Inflammatory macrophage (primary cell): ENCODE data around the gene PCTP.

Experiments
- DNase-seq, 2 donors: peaks; one replicate each; pipeline ENCODE4 v3.0.0-alpha.2; 2020 to 2022

PCTP gene

GRCh38 chr17:55758171-55758570 is 7.3 kb downstream of the PCTP start:
- DNase-seq = no peak

DNA sequence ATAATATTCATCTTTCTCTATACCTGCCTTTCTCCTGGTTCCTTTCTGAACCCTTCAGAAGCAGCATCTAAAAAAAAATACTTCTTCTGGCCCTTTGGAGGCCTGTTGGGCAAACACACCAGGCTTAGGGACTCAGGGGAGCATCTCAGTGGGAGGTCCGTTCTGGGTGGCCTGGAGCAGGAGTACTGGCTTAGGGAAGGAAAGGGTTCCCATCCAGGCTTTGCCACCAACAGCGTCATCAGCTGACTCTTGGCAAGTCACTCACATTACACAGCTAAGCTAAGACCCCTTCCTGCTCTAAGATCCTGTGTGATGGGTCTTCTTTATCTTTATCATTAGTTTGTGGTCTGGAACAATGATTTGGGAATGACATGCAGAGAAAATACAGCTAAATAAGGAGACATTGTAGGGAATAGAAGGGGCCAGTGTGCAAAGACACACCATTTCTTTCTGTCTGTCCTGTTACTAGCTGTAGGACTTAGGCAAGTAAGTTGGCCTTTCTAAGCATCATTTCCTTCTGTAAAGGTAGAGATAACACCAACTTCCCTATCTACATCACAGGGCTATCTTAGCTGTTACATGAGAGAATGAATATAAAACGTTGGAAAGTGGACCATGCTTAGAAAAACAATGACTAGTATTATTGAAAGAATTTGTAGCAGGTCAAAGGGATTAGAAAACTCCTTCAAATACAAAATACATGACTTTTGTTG is 9.9 kb downstream of the PCTP start:
- DNase-seq = no peak

DNA sequence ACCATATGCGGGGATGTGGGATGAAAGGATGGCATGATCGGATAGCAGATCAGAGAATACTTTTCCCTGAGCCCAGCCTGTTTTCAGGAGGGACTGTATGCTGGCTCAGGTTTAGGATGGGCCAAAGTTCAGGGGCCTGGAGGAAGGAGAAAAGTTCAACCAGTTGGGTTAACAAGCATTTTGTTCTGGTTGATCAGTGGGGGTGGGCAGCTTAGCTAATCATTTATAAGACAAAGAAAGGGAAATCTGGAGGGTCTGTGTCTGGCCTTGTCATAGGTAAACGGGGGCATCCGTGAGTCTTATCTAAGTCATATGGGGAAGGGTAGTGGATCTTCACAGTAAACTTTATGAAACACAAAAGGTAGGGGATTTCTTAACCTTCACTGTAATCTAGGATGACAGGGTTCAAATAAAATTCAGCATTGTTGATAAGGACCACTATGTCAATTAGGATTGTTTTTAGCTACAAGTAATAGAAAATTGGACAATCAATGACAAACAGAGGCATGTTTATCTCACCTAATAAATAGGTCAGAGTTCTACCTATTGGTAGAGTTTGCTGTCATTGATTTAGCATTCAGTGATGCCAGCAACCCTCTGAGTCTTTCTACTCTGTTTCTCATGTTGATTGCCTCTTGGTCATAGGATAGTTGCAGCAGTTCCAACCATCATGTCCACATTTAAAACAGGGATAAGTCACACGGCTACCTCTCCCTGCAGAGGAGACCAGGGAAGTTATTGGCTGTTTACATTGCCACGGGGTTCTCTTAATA is 11.4 kb downstream of the PCTP start:
- DNase-seq = no peak

DNA sequence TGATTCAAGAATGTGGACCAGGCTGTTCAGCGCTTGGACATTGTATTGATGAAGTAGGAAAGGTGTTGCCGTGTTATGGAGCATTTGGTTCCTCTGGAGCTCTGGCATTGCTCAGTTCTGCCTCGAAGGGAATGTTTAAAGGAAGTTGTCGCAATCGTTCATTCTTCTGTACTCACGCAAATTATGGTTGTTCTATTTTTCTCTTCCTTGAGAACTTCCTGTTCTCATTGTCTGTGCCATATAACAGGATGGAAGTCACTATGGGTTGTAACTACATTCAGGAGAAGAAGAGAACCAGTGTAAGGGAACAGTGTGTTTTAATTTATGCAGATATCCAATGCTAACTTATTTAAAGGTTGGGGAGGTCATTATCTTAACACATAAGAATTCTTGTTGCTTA is 13.0 kb downstream of the PCTP start:
- peak; percentile 44 to 60 for DNase-seq

GRCh38 chr17:55764610-55765009 is 13.8 kb downstream of the PCTP start:
- no peak for DNase-seq

DNA sequence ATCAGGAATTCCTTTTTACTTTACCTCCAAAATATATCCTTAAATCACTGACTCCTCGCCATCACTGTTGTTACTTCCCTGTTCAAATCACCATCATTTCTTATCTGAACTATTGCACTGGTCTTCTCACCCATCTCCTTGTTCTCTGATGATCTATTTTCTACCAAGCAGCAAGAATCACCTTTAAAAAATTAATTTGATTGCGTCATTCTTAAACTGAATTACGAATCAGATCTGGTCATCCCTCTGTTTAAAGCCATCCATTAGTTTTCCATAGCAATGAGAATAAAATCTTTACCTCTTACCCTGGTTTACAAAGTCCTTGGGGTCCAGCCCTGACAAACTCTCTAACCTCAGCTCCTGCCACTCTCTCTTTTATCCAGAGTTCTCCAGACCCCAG is 14.6 kb downstream of the PCTP start:
- DNase-seq = no peak

DNA sequence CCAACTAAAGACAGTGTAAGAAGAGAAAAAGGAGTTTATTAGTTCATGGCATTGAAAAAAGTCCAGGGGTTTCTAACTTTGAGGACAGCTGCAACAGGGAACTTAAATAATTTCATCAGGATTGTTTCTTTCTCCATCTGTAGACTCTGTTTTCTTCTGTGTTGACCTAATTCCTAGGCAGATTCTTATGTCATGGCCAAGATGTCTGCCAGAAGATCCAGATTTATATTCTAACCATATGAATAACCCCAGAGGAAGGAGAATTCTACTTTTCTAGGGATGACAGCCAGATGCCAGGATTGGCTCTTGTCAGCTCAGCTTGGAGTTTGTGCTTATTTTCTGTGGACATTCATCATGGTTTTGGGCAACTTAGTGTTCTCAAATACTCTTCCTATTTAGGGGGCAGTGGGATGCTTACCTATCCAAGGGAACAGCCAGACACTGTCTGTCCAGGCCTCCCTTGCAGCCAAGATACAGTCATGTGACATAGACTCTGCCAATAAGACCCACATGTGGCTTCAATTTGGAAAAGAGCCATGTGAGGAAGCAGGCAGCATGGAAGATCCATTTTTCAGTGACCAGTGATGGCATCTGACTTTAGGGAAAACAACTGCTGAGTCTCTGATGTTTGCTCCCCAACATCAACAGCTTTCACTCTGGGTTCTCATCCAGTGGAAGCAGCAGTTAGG is 18.2 kb downstream of the PCTP start:
- DNase-seq = no peak

DNA sequence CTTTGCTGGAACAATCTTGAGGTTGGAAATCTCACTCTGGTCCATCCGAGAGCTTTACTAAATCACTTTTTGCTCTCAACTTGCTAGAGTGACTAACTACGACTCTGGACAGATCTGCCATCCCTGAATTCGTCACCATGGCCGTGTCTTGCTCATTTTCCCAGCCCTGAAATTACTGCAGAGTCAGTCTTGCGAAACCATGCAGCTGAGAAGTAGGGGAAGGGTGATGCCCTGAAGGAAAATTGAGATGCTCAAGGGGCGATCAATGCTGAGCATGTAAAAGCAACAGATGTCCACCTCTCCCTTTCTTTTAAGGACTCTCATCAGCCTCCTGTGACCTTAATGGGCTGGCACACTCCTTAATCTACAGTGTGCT is 18.8 kb downstream of the PCTP start:
- peak; percentile 30 to 48 for DNase-seq

DNA sequence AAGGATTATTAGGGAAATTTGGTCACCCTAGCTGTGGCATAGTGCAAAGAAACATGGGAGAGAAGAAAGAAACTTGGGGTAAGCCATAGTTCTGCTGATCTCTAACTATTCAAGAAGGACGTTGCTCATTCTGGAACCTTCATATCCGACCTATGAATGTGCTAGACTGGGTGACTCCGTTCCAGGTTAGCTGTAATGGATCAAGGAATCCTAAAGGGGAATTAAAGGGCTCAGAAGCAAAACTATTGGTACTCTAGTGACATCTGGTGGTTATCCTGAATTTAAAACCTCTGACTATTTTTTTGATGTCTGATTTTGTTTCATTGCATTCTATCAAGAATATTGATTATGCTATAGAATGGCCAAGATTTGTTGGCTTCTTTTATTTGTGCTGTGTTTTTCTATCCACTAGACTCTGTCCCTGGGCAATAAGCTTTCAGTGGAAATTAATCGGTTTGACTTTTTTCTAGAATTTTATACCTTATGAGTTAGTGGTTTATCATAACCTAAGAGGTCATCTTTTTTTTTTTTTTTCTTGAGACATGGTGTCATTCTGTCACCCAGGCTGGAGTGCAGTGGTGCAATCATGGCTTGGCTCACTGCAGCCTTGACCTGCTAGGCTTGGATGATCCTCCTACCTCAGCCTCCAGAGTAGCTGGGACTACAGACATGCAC is 19.5 kb downstream of the PCTP start:
- peak; percentile 15 to 47 for DNase-seq

- no peak for DNase-seq
Measured at GRCh38 chr17:55772086-55772485, 21.2 kb downstream of the PCTP start.

GRCh38 chr17:55773671-55774070 is 22.8 kb downstream of the PCTP start:
- DNase-seq = no peak

DNA sequence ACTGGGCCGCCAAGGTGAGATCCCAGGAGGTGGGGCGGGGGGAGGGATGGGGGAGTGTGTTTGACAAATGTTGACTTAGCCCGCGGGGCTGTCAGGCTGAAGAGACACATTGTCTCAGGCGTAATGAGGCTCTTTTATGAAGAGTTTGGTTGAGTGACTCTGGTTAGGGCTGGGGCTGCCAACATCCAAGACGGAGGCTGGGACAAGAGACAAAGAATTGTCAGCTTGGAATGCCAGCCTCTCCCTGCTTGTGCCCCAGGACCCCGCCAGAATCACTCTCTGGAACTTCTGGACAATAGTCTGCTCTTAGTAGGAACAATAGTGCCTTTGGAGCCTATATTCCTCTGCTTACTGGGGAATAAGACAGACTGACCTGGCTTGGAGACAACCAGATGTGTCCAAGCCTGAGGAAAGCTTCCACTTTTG is 24.0 kb downstream of the PCTP start:
- no peak for DNase-seq

DNA sequence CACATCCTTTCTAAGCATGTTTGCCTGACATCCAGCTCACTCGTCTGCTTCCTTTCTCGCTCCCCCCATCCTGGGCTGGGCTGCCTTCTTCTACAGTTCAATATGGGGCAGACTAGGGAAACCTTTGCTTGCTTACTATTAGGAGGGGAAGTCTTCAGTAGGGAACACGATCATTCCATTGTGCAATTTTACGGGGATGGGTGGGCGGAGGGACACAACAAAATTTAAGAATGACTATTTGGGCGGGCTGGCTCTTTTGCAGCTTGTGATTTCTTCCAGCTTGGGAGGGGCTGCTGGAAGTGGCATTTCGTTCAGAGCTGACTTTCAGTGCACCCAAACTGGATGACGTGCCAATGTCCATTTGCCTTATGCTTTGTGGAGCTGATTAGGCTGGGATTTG is 25.4 kb downstream of the PCTP start:
- DNase-seq = peak; percentile 51 to 55

DNA sequence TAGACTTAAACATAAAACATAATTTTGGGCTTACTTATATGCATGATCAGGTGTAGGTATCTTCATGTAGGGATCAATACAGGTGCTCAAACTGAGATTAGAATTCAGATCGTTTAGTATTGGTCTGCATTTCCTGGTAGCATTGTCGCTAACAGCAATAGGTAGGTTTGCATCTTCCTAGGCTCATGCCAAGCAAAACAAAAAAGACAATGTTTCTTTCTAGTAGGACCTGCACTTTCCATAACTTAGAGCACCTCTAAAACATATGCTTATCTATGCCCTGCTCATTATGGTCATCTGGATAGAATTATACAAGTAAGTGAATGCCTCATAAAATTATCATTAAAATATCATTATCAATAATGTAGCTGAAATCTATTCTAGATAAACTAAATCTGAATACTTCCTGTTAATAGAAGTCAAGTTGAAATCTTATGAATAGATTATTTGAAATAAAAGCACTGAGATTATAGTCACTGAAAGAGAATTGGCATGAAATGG is 26.7 kb downstream of the PCTP start:
- DNase-seq = no peak

GRCh38 chr17:55778389-55779118 is 27.7 kb downstream of the PCTP start:
- DNase-seq = no peak

DNA sequence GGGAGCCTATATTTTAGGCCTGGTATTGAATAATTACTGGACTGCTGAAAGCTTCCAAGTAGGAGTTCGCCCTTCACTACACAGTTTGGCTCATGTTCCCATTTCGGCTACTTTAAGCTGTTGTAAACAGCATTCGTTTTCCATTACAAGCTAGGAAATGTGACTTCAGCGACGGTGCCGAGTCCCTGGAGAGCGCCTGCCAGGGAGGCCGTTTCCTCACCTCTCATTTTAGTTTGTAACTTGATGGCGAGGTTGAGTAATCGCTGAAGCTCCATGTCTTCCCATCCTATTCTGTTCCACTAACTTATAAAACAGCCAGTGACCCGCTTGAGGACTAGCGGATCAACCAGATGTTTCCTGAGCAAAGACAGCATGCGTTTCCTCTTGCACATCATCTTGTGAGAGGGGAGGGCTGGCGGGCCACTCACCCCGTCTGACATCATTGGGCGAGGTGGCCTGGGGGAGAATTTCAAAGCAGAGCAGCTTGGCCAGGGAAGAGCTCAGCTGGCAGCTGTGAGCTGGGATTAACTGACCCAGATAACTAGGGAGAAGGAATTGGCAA is 32.9 kb downstream of the PCTP start:
- no peak for DNase-seq

GRCh38 chr17:55784666-55785065 is 33.8 kb downstream of the PCTP start:
- DNase-seq = no peak

- no peak for DNase-seq
Measured at GRCh38 chr17:55785181-55785580, 34.3 kb downstream of the PCTP start.

DNA sequence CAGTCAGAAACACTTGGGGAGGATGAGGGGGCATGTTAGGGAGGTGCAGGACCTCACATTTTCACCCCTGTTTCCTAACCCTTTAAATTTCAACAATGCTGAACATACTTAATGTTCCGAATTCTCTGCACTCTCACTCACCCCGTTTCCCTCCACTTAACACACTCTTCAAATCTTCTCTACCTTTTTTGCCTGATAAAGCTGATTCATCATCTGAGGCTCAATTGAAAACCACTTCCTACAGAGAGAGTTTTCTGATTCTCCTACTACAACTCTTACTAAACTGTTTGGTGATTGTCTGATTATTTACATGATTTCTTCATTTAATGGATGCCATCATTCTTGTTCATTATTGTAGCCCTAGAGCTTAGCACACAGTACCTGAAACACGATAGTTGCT is 42.4 kb downstream of the PCTP start:
- DNase-seq = no peak

DNA sequence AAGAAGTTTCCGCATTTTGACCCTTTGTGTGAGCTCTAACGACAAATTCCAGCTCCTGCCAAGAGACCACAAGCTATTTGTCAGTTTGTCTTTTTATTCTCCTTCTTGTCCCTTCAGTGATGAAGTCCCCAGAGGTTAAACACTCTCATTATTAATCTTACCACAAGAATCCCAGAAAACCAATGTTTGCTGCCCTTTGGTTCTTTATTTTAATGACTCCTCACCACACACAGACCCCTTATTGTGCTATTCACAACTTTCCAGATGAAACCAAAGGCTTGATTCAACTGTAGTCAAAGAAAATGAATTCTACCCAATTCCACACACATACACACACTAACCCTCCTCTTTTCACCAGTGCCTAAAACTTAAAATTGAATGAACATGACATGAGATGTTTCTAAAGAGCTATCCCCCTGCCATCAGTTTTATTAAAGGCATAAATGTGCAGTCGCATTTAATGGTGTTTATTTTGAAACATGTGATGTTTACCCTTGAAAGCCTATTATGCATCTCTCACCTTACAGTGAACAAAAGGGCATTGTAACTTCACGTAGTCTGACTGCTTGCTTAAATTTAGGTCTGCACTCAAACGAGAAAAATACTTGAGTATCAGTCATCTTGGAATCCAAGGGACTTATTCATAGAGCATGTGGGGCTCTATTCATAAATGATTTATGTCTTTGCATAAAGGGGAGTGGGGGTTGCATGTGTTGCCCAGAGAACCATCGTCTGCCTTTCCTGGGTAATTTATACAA is 44.1 kb downstream of the PCTP start:
- DNase-seq = no peak
